Mesendoderm (in vitro differentiated cells): ENCODE measurements around the gene ITPR3.

Source experiments
- DNase-seq: peaks from one replicate; pipeline ENCODE4 v3.0.0; 2013
- H2AK5ac ChIP-seq: 2 replicates; pipeline ENCODE4 v1.6.1; 2013; ENCODE audit warnings: low read length, inconsistent platforms
- H2BK120ac ChIP-seq: 2 replicates; pipeline ENCODE4 v1.6.1; 2013; ENCODE audit warnings: low read depth, mild to moderate bottlenecking, low read length, moderate library complexity, mixed read lengths
- H2BK15ac ChIP-seq: replicated peaks from 2 replicates; pipeline ENCODE4 v1.6.1; 2013; ENCODE audit warnings: low read depth, mild to moderate bottlenecking, moderate library complexity
- H2BK5ac ChIP-seq: 2 replicates; pipeline ENCODE4 v1.6.1; 2013; ENCODE audit warnings: low read length, inconsistent platforms
- H3K18ac ChIP-seq: 2 replicates; pipeline ENCODE4 v1.6.1; 2013; ENCODE audit warnings: mild to moderate bottlenecking, low read length, mixed read lengths
- H3K23ac ChIP-seq: one replicate; pipeline ENCODE4 v1.6.1; 2013; ENCODE audit warnings: low read length
- H3K27ac ChIP-seq: 2 replicates; pipeline ENCODE4 v1.5.1; 2013; ENCODE audit warnings: low read depth, mild to moderate bottlenecking, inconsistent platforms, low read length, moderate library complexity
- H3K27me3 ChIP-seq: 2 replicates; pipeline ENCODE4 v1.6.1; 2013; ENCODE audit warnings: low read length, control low read depth, mild to moderate bottlenecking, inconsistent platforms; ENCODE audit not compliant: insufficient read depth, poor library complexity
- H3K36me3 ChIP-seq: 2 replicates; pipeline ENCODE4 v1.6.1; 2013; ENCODE audit warnings: low read length, inconsistent platforms; ENCODE audit not compliant: control insufficient read depth, insufficient read depth
- H3K4ac ChIP-seq: one replicate; pipeline ENCODE4 v1.6.1; 2013; ENCODE audit warnings: low read depth, mild to moderate bottlenecking, low read length, moderate library complexity
- H3K4me1 ChIP-seq: 2 replicates; pipeline ENCODE4 v1.6.1; 2013; ENCODE audit warnings: low read depth, low read length, inconsistent platforms; ENCODE audit not compliant: control insufficient read depth
- H3K4me2 ChIP-seq: 2 replicates; pipeline ENCODE4 v1.6.1; 2013; ENCODE audit warnings: low read length
- H3K4me3 ChIP-seq: 2 replicates; pipeline ENCODE4 v1.5.1; 2013; ENCODE audit warnings: mild to moderate bottlenecking, low read length
- H3K56ac ChIP-seq: one replicate; pipeline ENCODE4 v1.6.1; 2013; ENCODE audit warnings: low read length
- H3K79me1 ChIP-seq: 2 replicates; pipeline ENCODE4 v1.6.1; 2013; ENCODE audit warnings: low read length, inconsistent platforms
- H3K79me2 ChIP-seq: 2 replicates; pipeline ENCODE4 v1.6.1; 2013; ENCODE audit warnings: mild to moderate bottlenecking, low read length; ENCODE audit not compliant: control insufficient read depth, insufficient read depth
- H3K9ac ChIP-seq: 2 replicates; pipeline ENCODE4 v1.6.1; 2013; ENCODE audit warnings: low read length, inconsistent platforms
- H4K5ac ChIP-seq: one replicate; pipeline ENCODE4 v1.6.1; 2013; ENCODE audit warnings: low read length
- H4K8ac ChIP-seq: one replicate; pipeline ENCODE4 v1.6.1; 2013; ENCODE audit warnings: low read depth, mild to moderate bottlenecking, control low read depth, low read length, moderate library complexity
- WGBS: extraction: QIAGEN DNeasy Blood & Tissue Kit; methylation state at CpG from one replicate; pipeline ENCODE4 v1.1.7; 2013; ENCODE audit warnings: low lambda C conversion rate, missing lambda C conversion rate; ENCODE audit not compliant: insufficient coverage; ENCODE audit errors: extremely low coverage; 5-methylcytosine and 5-hydroxymethylcytosine counted together

The ITPR3 gene

DNA sequence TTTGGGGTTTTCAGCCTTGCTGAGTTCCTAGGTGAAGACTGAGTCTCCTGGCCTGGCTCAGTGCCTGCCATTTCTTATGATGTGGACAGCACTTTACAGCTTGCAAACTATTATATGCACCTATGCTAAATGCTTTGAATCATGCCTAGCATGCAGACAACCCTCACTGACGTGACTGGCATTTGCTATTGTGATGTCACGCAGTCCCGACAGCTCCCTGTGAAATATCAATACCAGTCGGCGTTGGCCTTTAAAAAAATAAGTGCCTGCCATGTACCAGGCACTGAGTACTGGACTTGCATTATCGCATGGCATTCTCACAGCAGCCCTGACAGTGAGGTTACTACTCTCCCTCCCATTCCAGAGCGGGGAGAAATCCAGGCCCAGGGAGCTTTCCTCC, 54.8 kb downstream of the ITPR3 start:
- H3K4me2 ChIP-seq: no peak overlapping the region
- H3K23ac ChIP-seq: no peak overlapping the region
- H3K79me1 ChIP-seq: no peaks in the 10 kb centered on the region
- H3K27me3 ChIP-seq: no peaks in the 10 kb centered on the region
- H3K4me3 ChIP-seq: no peak overlapping the region
- no CpG with 5 or more reads among the region's 7 CpGs for WGBS
- no peak overlapping the region for H3K9ac ChIP-seq
- no peaks in the 10 kb centered on the region for H3K36me3 ChIP-seq
- H2BK15ac ChIP-seq: no peak overlapping the region
- no peak overlapping the region for H2BK5ac ChIP-seq
- no peaks in the 10 kb centered on the region for H3K4me1 ChIP-seq
- no peak overlapping the region for H4K5ac ChIP-seq
- no peak overlapping the region for H3K27ac ChIP-seq
- H3K56ac ChIP-seq: no peak overlapping the region
- no peak overlapping the region for H3K18ac ChIP-seq
- H2AK5ac ChIP-seq: no peak overlapping the region
- DNase-seq: no peak
- no peak overlapping the region for H3K4ac ChIP-seq
- no peak overlapping the region for H4K8ac ChIP-seq
- no peak overlapping the region for H2BK120ac ChIP-seq
- H3K79me2 ChIP-seq: no peaks in the 10 kb centered on the region

DNA sequence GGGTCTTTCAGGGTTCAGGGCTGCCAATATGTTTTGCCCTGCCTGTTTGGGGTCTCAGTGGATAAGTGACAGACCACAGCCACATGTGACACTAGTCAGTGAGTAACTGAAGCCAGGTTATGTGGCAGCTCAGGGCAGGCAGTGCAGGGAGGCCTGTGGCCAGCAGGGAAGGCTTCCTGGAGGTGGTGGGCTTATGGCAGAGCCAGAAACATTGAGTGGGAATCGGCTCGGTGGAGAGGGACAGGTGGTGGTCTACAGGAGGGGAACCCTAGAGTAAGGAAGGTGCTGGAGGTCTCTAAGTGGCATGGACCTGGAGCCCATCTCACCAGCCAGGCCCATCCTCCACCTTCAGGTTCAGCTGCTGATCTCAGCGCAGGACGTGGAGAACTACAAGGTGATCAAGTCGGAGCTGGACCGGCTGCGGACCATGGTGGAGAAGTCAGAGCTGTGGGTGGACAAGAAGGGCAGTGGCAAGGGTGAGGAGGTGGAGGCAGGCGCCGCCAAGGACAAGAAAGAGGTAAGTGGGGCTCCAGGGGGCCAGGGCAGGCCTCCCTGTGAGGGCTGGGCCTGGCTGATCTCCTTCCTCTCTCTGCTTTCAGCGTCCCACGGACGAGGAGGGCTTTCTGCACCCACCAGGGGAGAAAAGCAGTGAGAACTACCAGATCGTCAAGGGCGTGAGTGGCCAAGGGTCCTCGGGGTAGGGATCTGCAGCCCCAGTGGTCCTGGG, 55.5 kb downstream of the ITPR3 start:
- no peak overlapping the region for H3K27ac ChIP-seq
- H3K36me3 ChIP-seq: no peaks in the 10 kb centered on the region
- no peak for DNase-seq
- no peak overlapping the region for H3K23ac ChIP-seq
- H2BK5ac ChIP-seq: no peak overlapping the region
- H2AK5ac ChIP-seq: no peak overlapping the region
- no peak overlapping the region for H3K4me2 ChIP-seq
- no peak overlapping the region for H4K5ac ChIP-seq
- no peak overlapping the region for H2BK15ac ChIP-seq
- H3K4me3 ChIP-seq: no peak overlapping the region
- no peak overlapping the region for H3K4ac ChIP-seq
- H3K9ac ChIP-seq: no peak overlapping the region
- H2BK120ac ChIP-seq: no peak overlapping the region
- no peaks in the 10 kb centered on the region for H3K4me1 ChIP-seq
- H4K8ac ChIP-seq: no peak overlapping the region
- no peak overlapping the region for H3K56ac ChIP-seq
- H3K79me1 ChIP-seq: no peaks in the 10 kb centered on the region
- H3K27me3 ChIP-seq: no peaks in the 10 kb centered on the region
- H3K79me2 ChIP-seq: no peaks in the 10 kb centered on the region
- no CpG with 5 or more reads among the region's 15 CpGs for WGBS
- H3K18ac ChIP-seq: no peak overlapping the region

DNA sequence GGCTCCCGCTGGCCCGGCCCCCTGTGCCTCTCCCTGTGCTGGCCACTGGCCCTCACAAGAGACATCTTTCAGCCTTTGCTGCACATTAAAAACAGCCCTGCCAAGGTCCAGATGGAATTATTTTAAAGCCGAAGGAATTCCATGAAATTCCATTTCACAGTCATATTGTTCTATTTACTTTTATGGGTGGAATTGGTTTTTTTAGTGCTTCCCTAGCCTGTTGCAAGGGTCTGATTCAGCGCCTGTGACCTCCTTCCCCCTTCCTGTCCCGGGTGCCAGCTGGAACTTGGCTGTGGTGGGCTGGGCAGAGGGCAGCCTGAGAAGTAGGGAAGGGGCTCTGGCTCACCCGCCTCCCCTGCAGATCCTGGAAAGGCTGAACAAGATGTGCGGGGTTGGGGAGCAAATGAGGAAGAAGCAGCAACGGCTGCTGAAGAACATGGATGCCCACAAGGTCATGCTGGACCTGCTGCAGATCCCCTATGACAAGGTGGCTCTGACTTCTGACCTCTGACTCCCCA, 56.1 kb downstream of the ITPR3 start:
- H4K5ac ChIP-seq: no peak overlapping the region
- H3K4me3 ChIP-seq: no peak overlapping the region
- H3K4me1 ChIP-seq: no peaks in the 10 kb centered on the region
- H4K8ac ChIP-seq: no peak overlapping the region
- no peak overlapping the region for H3K4ac ChIP-seq
- H3K18ac ChIP-seq: no peak overlapping the region
- WGBS: no CpG with 5 or more reads among the region's 8 CpGs
- H3K79me1 ChIP-seq: no peaks in the 10 kb centered on the region
- no peaks in the 10 kb centered on the region for H3K27me3 ChIP-seq
- H3K9ac ChIP-seq: no peak overlapping the region
- no peak overlapping the region for H2AK5ac ChIP-seq
- no peak for DNase-seq
- H3K56ac ChIP-seq: no peak overlapping the region
- H3K23ac ChIP-seq: no peak overlapping the region
- H2BK15ac ChIP-seq: no peak overlapping the region
- no peak overlapping the region for H2BK120ac ChIP-seq
- no peak overlapping the region for H3K27ac ChIP-seq
- no peak overlapping the region for H3K4me2 ChIP-seq
- no peaks in the 10 kb centered on the region for H3K79me2 ChIP-seq
- no peak overlapping the region for H2BK5ac ChIP-seq
- H3K36me3 ChIP-seq: no peaks in the 10 kb centered on the region

DNA sequence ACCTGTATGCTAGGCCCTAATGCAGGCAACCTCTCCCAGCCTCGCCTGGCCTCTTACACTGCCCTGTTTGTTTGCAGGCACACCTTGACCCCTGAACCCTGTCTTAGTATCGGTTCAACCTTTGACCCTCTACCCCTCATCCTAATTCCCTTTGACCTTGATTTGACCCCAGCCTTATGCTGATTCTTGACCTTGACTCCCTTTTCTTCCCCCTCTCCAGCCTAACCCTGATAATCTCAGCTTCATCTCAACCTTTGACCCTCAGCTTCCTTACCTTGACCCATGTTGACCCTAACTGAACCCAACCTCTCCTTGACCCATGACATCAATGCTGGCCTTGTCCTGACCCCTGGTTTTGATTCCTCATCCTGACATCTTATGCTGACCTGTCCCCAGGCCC, 56.6 kb downstream of the ITPR3 start:
- no peaks in the 10 kb centered on the region for H3K27me3 ChIP-seq
- H3K9ac ChIP-seq: no peak overlapping the region
- H2BK120ac ChIP-seq: no peak overlapping the region
- no peak overlapping the region for H3K4ac ChIP-seq
- no peak overlapping the region for H3K56ac ChIP-seq
- no peak overlapping the region for H3K4me2 ChIP-seq
- H3K27ac ChIP-seq: no peak overlapping the region
- WGBS: no CpG with 5 or more reads among the region's 2 CpGs
- no peak overlapping the region for H2BK5ac ChIP-seq
- no peaks in the 10 kb centered on the region for H3K79me1 ChIP-seq
- H2AK5ac ChIP-seq: no peak overlapping the region
- H2BK15ac ChIP-seq: no peak overlapping the region
- no peaks in the 10 kb centered on the region for H3K4me1 ChIP-seq
- H3K18ac ChIP-seq: no peak overlapping the region
- H3K4me3 ChIP-seq: no peak overlapping the region
- no peak for DNase-seq
- no peak overlapping the region for H3K23ac ChIP-seq
- H3K79me2 ChIP-seq: no peaks in the 10 kb centered on the region
- H4K5ac ChIP-seq: no peak overlapping the region
- no peak overlapping the region for H4K8ac ChIP-seq
- no peaks in the 10 kb centered on the region for H3K36me3 ChIP-seq

DNA sequence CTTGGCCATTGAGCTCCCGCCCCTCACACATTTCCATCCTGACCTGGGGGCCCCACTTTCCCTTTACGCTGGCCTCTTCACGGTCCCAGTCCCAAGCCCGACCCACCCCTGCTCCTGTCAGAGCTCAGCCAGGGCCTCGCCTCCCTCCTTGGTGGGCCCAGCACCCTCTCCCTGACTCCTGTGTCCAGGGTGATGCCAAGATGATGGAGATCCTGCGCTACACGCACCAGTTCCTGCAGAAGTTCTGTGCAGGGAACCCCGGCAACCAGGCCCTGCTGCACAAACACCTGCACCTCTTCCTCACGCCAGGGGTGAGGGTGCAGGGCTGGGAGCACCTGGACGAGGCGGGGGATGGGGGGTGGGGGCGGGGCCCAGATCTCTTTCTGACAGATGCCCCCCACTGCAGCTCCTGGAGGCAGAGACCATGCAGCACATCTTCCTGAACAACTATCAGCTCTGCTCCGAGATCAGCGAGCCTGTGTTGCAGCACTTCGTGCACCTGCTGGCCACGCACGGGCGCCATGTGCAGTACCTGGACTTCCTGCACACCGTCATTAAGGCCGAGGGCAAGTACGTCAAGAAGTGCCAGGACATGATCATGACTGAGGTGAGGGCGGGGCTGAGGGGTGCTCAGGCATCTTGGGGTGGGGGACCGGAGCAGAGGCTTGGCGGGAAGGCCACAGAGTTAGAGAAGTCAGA, 57.3 kb downstream of the ITPR3 start:
- Histone ChIP-seq H3K4me3 (no peak overlapping the region), H3K56ac (no peak overlapping the region), H2BK5ac (no peak overlapping the region), H3K4ac (no peak overlapping the region), H3K27me3 (no peaks in the 10 kb centered on the region), H3K4me1 (no peaks in the 10 kb centered on the region), H3K23ac (no peak overlapping the region), H3K79me2 (no peaks in the 10 kb centered on the region), H3K79me1 (no peaks in the 10 kb centered on the region), H2AK5ac (no peak overlapping the region), H4K5ac (no peak overlapping the region), H3K27ac (no peak overlapping the region), H3K4me2 (no peak overlapping the region), H3K36me3 (no peaks in the 10 kb centered on the region), H3K18ac (no peak overlapping the region), H4K8ac (no peak overlapping the region), H2BK15ac (no peak overlapping the region), H2BK120ac (no peak overlapping the region), H3K9ac (no peak overlapping the region)
- DNase-seq: no peak
- WGBS: no CpG with 5 or more reads among the region's 24 CpGs
